GM23338 (cell line): ENCODE data around the gene FAM171A1. TPM values are rescaled to one million over a fixed set of nuclear protein-coding genes. Genes with fewer than 3 reads are reported as not detected.

Experiments used
- ATAC-seq: fragments of 200-7000 bp; cut with Tn5 transposase; 3 replicates; pipeline ENCODE4 v1.9.1; 2020
- DNase-seq: peaks from one replicate; pipeline ENCODE4 v3.0.0-alpha.2; 2015; ENCODE audit warnings: low spot score
- H2AFZ ChIP-seq: fragments of 200-600 bp; sonication (generic); 2 replicates; pipeline ENCODE4 v1.8.0; 2016; ENCODE audit warnings: antibody characterized with exemption, mild to moderate bottlenecking, moderate library complexity
- H3F3A ChIP-seq: fragments of 200-600 bp; sonication (generic); replicated peaks from 2 replicates; pipeline ENCODE4 v1.8.0; 2017; ENCODE audit warnings: antibody characterized with exemption, mixed run types, low read depth
- H3K27ac ChIP-seq: fragments of 200-600 bp; sonication (generic); 2 replicates; pipeline ENCODE4 v1.6.1; 2016; ENCODE audit warnings: low read depth
- H3K27me3 ChIP-seq: fragments of 200-600 bp; sonication (generic); 2 replicates; pipeline ENCODE4 v1.8.0; 2016; ENCODE audit warnings: mild to moderate bottlenecking, mixed run types, moderate library complexity; ENCODE audit not compliant: insufficient read depth
- H3K36me3 ChIP-seq: fragments of 200-600 bp; sonication (generic); 2 replicates; pipeline ENCODE4 v1.8.0; 2016; ENCODE audit warnings: mild to moderate bottlenecking; ENCODE audit not compliant: insufficient read depth
- H3K4me1 ChIP-seq: fragments of 200-600 bp; sonication (generic); 2 replicates; pipeline ENCODE4 v1.8.0; 2016; ENCODE audit warnings: mild to moderate bottlenecking, moderate library complexity; ENCODE audit not compliant: insufficient read depth
- H3K4me2 ChIP-seq: fragments of 200-600 bp; sonication (generic); 2 replicates; pipeline ENCODE4 v1.7.1; 2017; ENCODE audit warnings: mixed run types
- H3K4me3 ChIP-seq: fragments of 200-600 bp; sonication (generic); 2 replicates; pipeline ENCODE4 v1.6.1; 2016; ENCODE audit warnings: mixed run types
- H3K79me2 ChIP-seq: fragments of 200-600 bp; sonication (generic); replicated peaks from 2 replicates; pipeline ENCODE4 v1.8.0; 2017; ENCODE audit warnings: mild to moderate bottlenecking; ENCODE audit not compliant: insufficient read depth
- H3K9me2 ChIP-seq: fragments of 200-600 bp; sonication (generic); 2 replicates; pipeline ENCODE4 v1.8.0; 2017; ENCODE audit not compliant: insufficient read depth
- H4K20me1 ChIP-seq: fragments of 200-600 bp; sonication (generic); replicated peaks from 2 replicates; pipeline ENCODE4 v1.8.0; 2017; ENCODE audit warnings: mild to moderate bottlenecking; ENCODE audit not compliant: insufficient read depth
- H3K27ac Mint-ChIP-seq: 2 replicates; pipeline ENCODE4 v1.8.0; 2020; ENCODE audit warnings: inconsistent platforms, mild to moderate bottlenecking, moderate library complexity, mixed read lengths
- H3K27me3 Mint-ChIP-seq: 3 replicates; pipeline ENCODE4 v1.8.0; 2022; ENCODE audit warnings: low read depth, mild to moderate bottlenecking, moderate library complexity, mixed read lengths, inconsistent platforms; ENCODE audit not compliant: insufficient read depth, poor library complexity
- H3K36me3 Mint-ChIP-seq: 3 replicates; pipeline ENCODE4 v1.8.0; 2021; ENCODE audit warnings: low read depth, mild to moderate bottlenecking, inconsistent platforms, moderate library complexity, mixed read lengths
- H3K4me1 Mint-ChIP-seq: 3 replicates; pipeline ENCODE4 v1.8.0; 2020; ENCODE audit warnings: mild to moderate bottlenecking, inconsistent platforms, mixed read lengths
- H3K4me3 Mint-ChIP-seq: 3 replicates; pipeline ENCODE4 v1.8.0; 2021; ENCODE audit warnings: moderate library complexity, mild to moderate bottlenecking, inconsistent platforms, mixed read lengths
- H3K9me3 Mint-ChIP-seq: 3 replicates; pipeline ENCODE4 v1.8.0; 2020; ENCODE audit warnings: moderate library complexity, mild to moderate bottlenecking, inconsistent platforms, mixed read lengths
- JUNB ChIP-seq: IDR thresholded peaks from one replicate; pipeline ENCODE4 v1.6.1; 2016; ENCODE audit warnings: antibody characterized with exemption; ENCODE audit not compliant: unreplicated experiment
- NANOG ChIP-seq: IDR thresholded peaks from 2 replicates; pipeline ENCODE4 v1.6.1; 2016; ENCODE audit warnings: antibody characterized with exemption, borderline replicate concordance
- STAT1 ChIP-seq: IDR thresholded peaks from one replicate; pipeline ENCODE4 v1.6.1; 2016; ENCODE audit warnings: antibody characterized with exemption; ENCODE audit not compliant: unreplicated experiment
- ZNF462 ChIP-seq: fragments of 250-450 bp; sonication (Bioruptor Pico); IDR thresholded peaks from 2 replicates; pipeline ENCODE4 v1.5.0; 2020; ENCODE audit warnings: mild to moderate bottlenecking, moderate library complexity
- polyA plus RNA-seq: library from polyadenylated mRNA; unstranded; fragments of >200 nt; fragmentation: Nextera tagmentation; extraction: Ambion mirVana; gene quantifications from 2 replicates; pipeline ENCODE4 v1.2.1, GENCODE V29; 2016
- total RNA-seq: library from RNA; depleted of rRNA; stranded (reverse); fragments of >200 nt; shearing (Covaris generic); gene quantifications from 2 replicates; pipeline ENCODE4 v1.2.3, GENCODE V29; 2014
- TF ChIP-seq, protein P1 (sequence below), 2 experiments: fragments of 200-600 bp in 1 of 2; sonication (generic) in 1 of 2; conservative IDR thresholded peaks; 2 replicates each; pipeline versions ENCODE4 v1.5.1 to v1.6.1; 2016 to 2017; ENCODE audit warnings: antibody characterized with exemption in 2 of 2, low read depth in 2 of 2, mild to moderate bottlenecking in 2 of 2, moderate library complexity in 1 of 2
- TF ChIP-seq, protein P2 (sequence below): IDR thresholded peaks from one replicate; pipeline ENCODE4 v1.6.1; 2018; ENCODE audit warnings: antibody characterized with exemption; ENCODE audit not compliant: unreplicated experiment
- TF ChIP-seq, protein P3 (sequence below): IDR thresholded peaks from 2 replicates; pipeline ENCODE4 v1.6.1; 2016; ENCODE audit warnings: antibody characterized with exemption

The FAM171A1 gene
- total and polyA plus RNA-seq, 2 experiments from 2014 or later, result 11.3 to 32.2 TPM

DNA sequence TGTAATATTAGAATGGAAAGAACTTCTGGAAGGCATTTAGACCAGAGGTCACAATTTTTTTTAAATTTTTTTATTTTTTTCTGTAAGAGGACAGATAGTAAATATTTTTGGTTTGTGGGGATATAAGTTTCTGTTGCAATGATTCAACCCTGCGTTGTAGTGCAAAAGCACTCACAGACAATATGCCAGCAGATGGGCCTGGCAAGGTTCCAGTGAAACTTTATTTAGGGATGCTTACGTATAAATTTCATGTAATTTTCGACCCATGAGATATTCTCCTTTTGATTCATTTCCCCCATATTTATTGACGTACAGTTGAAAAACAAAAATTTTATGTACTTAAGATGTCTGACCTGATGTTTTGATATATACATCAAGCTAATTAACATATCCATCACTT, 129.8 kb downstream of the FAM171A1 start:
- H2AFZ ChIP-seq, result no peak overlapping the region
- no peaks in the 10 kb centered on the region for H3K4me1 ChIP-seq
- H4K20me1 ChIP-seq, result no peaks in the 10 kb centered on the region; the same call in 1 of the 2 replicates
- no peaks in the 10 kb centered on the region for H3K27me3 ChIP-seq
- no peak overlapping the region for H3K4me3 Mint-ChIP-seq
- no peak overlapping the region for H3K4me2 ChIP-seq
- H3K4me1 Mint-ChIP-seq, result peaks cover 6% of the 10 kb centered on the region; the same call in 2 of the 3 replicates
- no peaks in the 10 kb centered on the region for H3K9me3 Mint-ChIP-seq
- H3K36me3 Mint-ChIP-seq, result no peaks in the 10 kb centered on the region
- DNase-seq (no peak), ATAC-seq (no peak)
- H3K27ac Mint-ChIP-seq, result no peak overlapping the region
- H3K9me2 ChIP-seq, result no peaks in the 10 kb centered on the region
- peaks cover 5% of the 10 kb centered on the region for H3K27me3 Mint-ChIP-seq
- no peak overlapping the region for H3K27ac ChIP-seq
- H3K79me2 ChIP-seq, result no peaks in the 10 kb centered on the region
- no peaks in the 10 kb centered on the region for H3F3A ChIP-seq
- TF ChIP-seq, protein P1, sequence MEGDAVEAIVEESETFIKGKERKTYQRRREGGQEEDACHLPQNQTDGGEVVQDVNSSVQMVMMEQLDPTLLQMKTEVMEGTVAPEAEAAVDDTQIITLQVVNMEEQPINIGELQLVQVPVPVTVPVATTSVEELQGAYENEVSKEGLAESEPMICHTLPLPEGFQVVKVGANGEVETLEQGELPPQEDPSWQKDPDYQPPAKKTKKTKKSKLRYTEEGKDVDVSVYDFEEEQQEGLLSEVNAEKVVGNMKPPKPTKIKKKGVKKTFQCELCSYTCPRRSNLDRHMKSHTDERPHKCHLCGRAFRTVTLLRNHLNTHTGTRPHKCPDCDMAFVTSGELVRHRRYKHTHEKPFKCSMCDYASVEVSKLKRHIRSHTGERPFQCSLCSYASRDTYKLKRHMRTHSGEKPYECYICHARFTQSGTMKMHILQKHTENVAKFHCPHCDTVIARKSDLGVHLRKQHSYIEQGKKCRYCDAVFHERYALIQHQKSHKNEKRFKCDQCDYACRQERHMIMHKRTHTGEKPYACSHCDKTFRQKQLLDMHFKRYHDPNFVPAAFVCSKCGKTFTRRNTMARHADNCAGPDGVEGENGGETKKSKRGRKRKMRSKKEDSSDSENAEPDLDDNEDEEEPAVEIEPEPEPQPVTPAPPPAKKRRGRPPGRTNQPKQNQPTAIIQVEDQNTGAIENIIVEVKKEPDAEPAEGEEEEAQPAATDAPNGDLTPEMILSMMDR (conservative IDR thresholded peaks at IDR 0.05; ENCODE audit: low read depth in 2 of 2), result no peak
- TF ChIP-seq ZNF462, result no peak
- TF ChIP-seq JUNB, result no peak
- TF ChIP-seq STAT1, result no peak
- no peak for TF ChIP-seq NANOG
- TF ChIP-seq, protein P2, sequence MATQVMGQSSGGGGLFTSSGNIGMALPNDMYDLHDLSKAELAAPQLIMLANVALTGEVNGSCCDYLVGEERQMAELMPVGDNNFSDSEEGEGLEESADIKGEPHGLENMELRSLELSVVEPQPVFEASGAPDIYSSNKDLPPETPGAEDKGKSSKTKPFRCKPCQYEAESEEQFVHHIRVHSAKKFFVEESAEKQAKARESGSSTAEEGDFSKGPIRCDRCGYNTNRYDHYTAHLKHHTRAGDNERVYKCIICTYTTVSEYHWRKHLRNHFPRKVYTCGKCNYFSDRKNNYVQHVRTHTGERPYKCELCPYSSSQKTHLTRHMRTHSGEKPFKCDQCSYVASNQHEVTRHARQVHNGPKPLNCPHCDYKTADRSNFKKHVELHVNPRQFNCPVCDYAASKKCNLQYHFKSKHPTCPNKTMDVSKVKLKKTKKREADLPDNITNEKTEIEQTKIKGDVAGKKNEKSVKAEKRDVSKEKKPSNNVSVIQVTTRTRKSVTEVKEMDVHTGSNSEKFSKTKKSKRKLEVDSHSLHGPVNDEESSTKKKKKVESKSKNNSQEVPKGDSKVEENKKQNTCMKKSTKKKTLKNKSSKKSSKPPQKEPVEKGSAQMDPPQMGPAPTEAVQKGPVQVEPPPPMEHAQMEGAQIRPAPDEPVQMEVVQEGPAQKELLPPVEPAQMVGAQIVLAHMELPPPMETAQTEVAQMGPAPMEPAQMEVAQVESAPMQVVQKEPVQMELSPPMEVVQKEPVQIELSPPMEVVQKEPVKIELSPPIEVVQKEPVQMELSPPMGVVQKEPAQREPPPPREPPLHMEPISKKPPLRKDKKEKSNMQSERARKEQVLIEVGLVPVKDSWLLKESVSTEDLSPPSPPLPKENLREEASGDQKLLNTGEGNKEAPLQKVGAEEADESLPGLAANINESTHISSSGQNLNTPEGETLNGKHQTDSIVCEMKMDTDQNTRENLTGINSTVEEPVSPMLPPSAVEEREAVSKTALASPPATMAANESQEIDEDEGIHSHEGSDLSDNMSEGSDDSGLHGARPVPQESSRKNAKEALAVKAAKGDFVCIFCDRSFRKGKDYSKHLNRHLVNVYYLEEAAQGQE, result no peak
- TF ChIP-seq, protein P3, sequence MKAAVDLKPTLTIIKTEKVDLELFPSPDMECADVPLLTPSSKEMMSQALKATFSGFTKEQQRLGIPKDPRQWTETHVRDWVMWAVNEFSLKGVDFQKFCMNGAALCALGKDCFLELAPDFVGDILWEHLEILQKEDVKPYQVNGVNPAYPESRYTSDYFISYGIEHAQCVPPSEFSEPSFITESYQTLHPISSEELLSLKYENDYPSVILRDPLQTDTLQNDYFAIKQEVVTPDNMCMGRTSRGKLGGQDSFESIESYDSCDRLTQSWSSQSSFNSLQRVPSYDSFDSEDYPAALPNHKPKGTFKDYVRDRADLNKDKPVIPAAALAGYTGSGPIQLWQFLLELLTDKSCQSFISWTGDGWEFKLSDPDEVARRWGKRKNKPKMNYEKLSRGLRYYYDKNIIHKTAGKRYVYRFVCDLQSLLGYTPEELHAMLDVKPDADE, result no peak
- no peaks in the 10 kb centered on the region for H3K36me3 ChIP-seq
- H3K4me3 ChIP-seq, result no peak overlapping the region
